ENCODE data around the gene MYO10.

- TF ChIP-seq POLR2A (IDR thresholded peaks at IDR 0.05) (no peak), CTCF (IDR thresholded peaks at IDR 0.05) (no peak), EP300 (IDR thresholded peaks at IDR 0.05) (no peak)
These were observed 1.5 kb upstream of the MYO10 start for GRCh38 chr5:16937503-16938161.
